Right lobe of liver (tissue), 4 donors: ENCODE results near the gene HLA-E.

Experiments
- POLR2A ChIP-seq: fragments of 450-650 bp; IDR thresholded peaks from one replicate; pipeline ENCODE4 v1.6.1; 2017; ENCODE audit warnings: antibody characterized with exemption, mild to moderate bottlenecking
- TF ChIP-seq, protein P1 (sequence below), 4 donors: fragments of 200-600 bp in 3 of 4; fragments of 450-650 bp in 1 of 4; IDR thresholded peaks; one replicate each; pipeline versions ENCODE4 v1.5.1 to v1.8.0; 2016 to 2022; ENCODE audit warnings: antibody characterized with exemption in 4 of 4, mild to moderate bottlenecking in 2 of 4
- donor health status: DM: no; HTN: no; CAD: no.
- donor health status: DM: no; HTN: no; CAD: no.
- donor health status: DM: no; HTN: yes; CAD: no.

DNA sequence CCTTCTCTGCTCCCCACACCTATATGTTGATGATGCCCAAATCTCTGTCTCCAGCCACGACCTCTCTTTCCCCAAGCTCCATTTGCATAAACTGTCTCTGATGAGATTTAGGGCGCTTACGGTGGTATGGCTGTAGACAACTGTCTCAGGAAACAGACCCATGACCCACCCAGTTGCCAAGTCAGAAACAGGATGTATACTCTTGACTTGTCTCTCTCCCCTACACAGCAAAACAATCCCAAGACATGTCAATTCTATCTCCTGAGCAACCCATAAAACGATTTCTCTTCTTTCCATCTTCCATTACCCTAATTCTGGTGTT is 53.1 kb downstream of the HLA-E start:
- TF ChIP-seq, protein P1, sequence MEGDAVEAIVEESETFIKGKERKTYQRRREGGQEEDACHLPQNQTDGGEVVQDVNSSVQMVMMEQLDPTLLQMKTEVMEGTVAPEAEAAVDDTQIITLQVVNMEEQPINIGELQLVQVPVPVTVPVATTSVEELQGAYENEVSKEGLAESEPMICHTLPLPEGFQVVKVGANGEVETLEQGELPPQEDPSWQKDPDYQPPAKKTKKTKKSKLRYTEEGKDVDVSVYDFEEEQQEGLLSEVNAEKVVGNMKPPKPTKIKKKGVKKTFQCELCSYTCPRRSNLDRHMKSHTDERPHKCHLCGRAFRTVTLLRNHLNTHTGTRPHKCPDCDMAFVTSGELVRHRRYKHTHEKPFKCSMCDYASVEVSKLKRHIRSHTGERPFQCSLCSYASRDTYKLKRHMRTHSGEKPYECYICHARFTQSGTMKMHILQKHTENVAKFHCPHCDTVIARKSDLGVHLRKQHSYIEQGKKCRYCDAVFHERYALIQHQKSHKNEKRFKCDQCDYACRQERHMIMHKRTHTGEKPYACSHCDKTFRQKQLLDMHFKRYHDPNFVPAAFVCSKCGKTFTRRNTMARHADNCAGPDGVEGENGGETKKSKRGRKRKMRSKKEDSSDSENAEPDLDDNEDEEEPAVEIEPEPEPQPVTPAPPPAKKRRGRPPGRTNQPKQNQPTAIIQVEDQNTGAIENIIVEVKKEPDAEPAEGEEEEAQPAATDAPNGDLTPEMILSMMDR (IDR thresholded peaks at IDR 0.05): no peak
- TF ChIP-seq POLR2A: no peak
